Heart left ventricle (tissue), 16 donors: ENCODE data around the gene WIPF3. TPM values are rescaled to one million over a fixed set of nuclear protein-coding genes. Genes with fewer than 3 reads are reported as not detected.

Source experiments
- ATAC-seq, 4 donors: fragments of 200-7000 bp; cut with Tn5 transposase; one replicate each; pipeline ENCODE4 v1.9.1; 2020 to 2022; ENCODE audit warnings: moderate library complexity in 4 of 4, mild to moderate bottlenecking in 3 of 4, moderate number of reproducible peaks in 1 of 4
- DNase-seq, 5 donors: peaks; one replicate each; pipeline ENCODE4 v3.0.0-alpha.2; 2020
- H3K27ac ChIP-seq, 12 donors: fragments of 200-600 bp; sonication (generic) in 4 of 12; one replicate each; pipeline versions ENCODE4 v1.5.0 to v1.8.0; 2016 to 2022; ENCODE audit warnings: mild to moderate bottlenecking in 2 of 12
- H3K27me3 ChIP-seq, 9 donors: fragments of 200-600 bp; sonication (generic) in 2 of 9; one replicate each; pipeline versions ENCODE4 v1.5.1 to v1.8.0; 2016 to 2022; ENCODE audit warnings: mild to moderate bottlenecking in 3 of 9
- H3K36me3 ChIP-seq, 9 donors: fragments of 200-600 bp; sonication (generic) in 2 of 9; one replicate each; pipeline versions ENCODE4 v1.5.0 to v1.8.0; 2018 to 2022; ENCODE audit warnings: mild to moderate bottlenecking in 2 of 9
- H3K4me1 ChIP-seq, 12 donors: fragments of 200-600 bp; sonication (generic) in 4 of 12; one replicate each; pipeline versions ENCODE4 v1.5.0 to v1.8.0; 2016 to 2022; ENCODE audit warnings: mild to moderate bottlenecking in 3 of 12
- H3K4me3 ChIP-seq, 12 donors: fragments of 200-600 bp; sonication (generic) in 4 of 12; one replicate each; pipeline versions ENCODE4 v1.5.0 to v1.8.0; 2017 to 2022; ENCODE audit warnings: mild to moderate bottlenecking in 9 of 12, moderate library complexity in 4 of 12
- H3K9me3 ChIP-seq, 12 donors: fragments of 200-600 bp; sonication (generic) in 4 of 12; one replicate each; pipeline versions ENCODE4 v1.5.0 to v1.8.0; 2016 to 2022; ENCODE audit warnings: mild to moderate bottlenecking in 1 of 12
- POLR2A ChIP-seq, 2 donors: fragments of 450-650 bp; IDR thresholded peaks; one replicate each; pipeline ENCODE4 v1.6.1; 2017; ENCODE audit warnings: antibody characterized with exemption in 2 of 2, mild to moderate bottlenecking in 2 of 2, moderate library complexity in 2 of 2
- WGBS, 4 donors: extraction: QIAGEN DNeasy Blood & Tissue Kit in 2 of 4; methylation state at CpG; one replicate each; pipeline versions ENCODE4 v1.1.5 to v1.1.7; 2013 to 2018; 5-methylcytosine and 5-hydroxymethylcytosine counted together
- intact Hi-C, 10 donors: fragments of 100-400 bp; cut with DNase I; formaldehyde crosslinking; loops; one replicate each; pipeline versions ENCODE4 v1.11.1 to v1.14.2; 2022
- polyA plus RNA-seq, 2 donors: library from polyadenylated mRNA; stranded (reverse); fragments of 200-250 nt; gene quantifications; one replicate each; pipeline ENCODE4 v1.2.3, GENCODE V29; 2013
- total RNA-seq, 9 donors: library from RNA; depleted of rRNA in 2 of 9; stranded (reverse); fragments of >200 nt in 2 of 9; fragmentation: NEBNext Ultra II Directional in 3 of 9; extraction: Animal tissue kit (Norgen Biotek cat#: 25700) in 3 of 9; gene quantifications; one replicate each; pipeline versions ENCODE4 v1.1.0 to v1.2.4, GENCODE V29; 2016 to 2023
- TF ChIP-seq, protein P1 (sequence below), 12 donors: fragments of 200-600 bp; sonication (generic) in 4 of 12; IDR thresholded peaks; one replicate each; pipeline versions ENCODE4 v1.5.0 to v1.8.0; 2018 to 2022; ENCODE audit warnings: antibody characterized with exemption in 12 of 12, mild to moderate bottlenecking in 5 of 12
- donor health status: ischemic (EF 13 %, LVEDD 7.1; RV severe dilation, severe dysfunction).
- donor health status: healthy with polysubstance abuse.
- donor health status: DM: no; HTN: yes; CAD: no.
- donor health status: DM: no; HTN: no; CAD: no.
- donor health status: ischemic (EF 25% LVEDD 6.9; RV normal size, moderate dysfunction).
- donor health status: ischemic (EF 25% LVEDD 5.7; RV mildly dilated, moderate dysfunction).
- donor health status: healthy.
- donor health status: DM: yes; HTN: yes; CAD: no.
- donor health status: ischemic (EF 35%, LVEDD 5.7; RV mildly dilated, moderate dysfunction).
- donor health status: nonischemic (EF 11% LVEDD 7.7; RV severe dilation, severe dysfunction).
- donor health status: DM: yes; HTN: yes; CAD: no.
- donor health status: PGD.
- donor health status: ischemic (EF 29% LVEDD 5.4; RV normal size, mild dysfunction).
- donor health status: nonischemic (EF 23%, LVEDD 6.1; RV moderate dilation, normal function).

WIPF3 gene
- total and polyA plus RNA-seq, 11 donors, result 1.2 to 16.5 (median 6.8) TPM

DNA sequence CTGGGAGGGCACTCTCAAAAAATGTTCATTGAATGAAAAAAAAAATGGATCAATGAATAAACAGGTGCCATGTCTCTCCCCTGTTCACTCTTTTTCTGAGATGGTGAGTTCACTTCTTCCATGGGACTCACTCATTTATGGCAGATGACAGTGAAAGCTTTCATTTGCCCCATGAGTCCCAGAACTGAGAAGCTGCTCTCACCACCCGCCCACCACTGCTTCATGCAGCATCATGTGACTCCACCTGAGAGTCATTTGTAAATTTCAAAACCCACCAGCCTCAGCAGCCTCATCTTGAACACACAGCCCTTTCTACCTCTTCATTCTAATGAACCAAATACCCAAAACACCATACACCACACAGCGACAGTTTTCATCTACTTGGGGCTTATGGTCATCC is 118.4 kb downstream of the WIPF3 start:
- H3K27ac ChIP-seq, result no peak overlapping the region
- no peak for DNase-seq
- H3K9me3 ChIP-seq, result no peaks in the 10 kb centered on the region
- H3K4me3 ChIP-seq, result no peak overlapping the region
- WGBS, 4 donors, result 94 to 96% (median 95%) methylated on average over 2 of the region's 2 CpGs
- no peaks in the 10 kb centered on the region for H3K27me3 ChIP-seq
- no peak for TF ChIP-seq POLR2A (IDR thresholded peaks at IDR 0.05)
- TF ChIP-seq, protein P1, sequence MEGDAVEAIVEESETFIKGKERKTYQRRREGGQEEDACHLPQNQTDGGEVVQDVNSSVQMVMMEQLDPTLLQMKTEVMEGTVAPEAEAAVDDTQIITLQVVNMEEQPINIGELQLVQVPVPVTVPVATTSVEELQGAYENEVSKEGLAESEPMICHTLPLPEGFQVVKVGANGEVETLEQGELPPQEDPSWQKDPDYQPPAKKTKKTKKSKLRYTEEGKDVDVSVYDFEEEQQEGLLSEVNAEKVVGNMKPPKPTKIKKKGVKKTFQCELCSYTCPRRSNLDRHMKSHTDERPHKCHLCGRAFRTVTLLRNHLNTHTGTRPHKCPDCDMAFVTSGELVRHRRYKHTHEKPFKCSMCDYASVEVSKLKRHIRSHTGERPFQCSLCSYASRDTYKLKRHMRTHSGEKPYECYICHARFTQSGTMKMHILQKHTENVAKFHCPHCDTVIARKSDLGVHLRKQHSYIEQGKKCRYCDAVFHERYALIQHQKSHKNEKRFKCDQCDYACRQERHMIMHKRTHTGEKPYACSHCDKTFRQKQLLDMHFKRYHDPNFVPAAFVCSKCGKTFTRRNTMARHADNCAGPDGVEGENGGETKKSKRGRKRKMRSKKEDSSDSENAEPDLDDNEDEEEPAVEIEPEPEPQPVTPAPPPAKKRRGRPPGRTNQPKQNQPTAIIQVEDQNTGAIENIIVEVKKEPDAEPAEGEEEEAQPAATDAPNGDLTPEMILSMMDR (IDR thresholded peaks at IDR 0.05), result no peak
- intact Hi-C loops, result loop anchor here in 9 of 10 donors (5.0 to 10.0 kb wide), 6 partner anchors 52 to 287 kb away; partner anchors contain the start of gene WIPF3 (in 1 of the 9)
- H3K4me1 ChIP-seq, result peaks cover 0 to 6% (median 0%) of the 10 kb centered on the region in 12 donors
- peaks cover 0 to 53% (median 7%) of the 10 kb centered on the region in 9 donors for H3K36me3 ChIP-seq
- ATAC-seq, result no peak

DNA sequence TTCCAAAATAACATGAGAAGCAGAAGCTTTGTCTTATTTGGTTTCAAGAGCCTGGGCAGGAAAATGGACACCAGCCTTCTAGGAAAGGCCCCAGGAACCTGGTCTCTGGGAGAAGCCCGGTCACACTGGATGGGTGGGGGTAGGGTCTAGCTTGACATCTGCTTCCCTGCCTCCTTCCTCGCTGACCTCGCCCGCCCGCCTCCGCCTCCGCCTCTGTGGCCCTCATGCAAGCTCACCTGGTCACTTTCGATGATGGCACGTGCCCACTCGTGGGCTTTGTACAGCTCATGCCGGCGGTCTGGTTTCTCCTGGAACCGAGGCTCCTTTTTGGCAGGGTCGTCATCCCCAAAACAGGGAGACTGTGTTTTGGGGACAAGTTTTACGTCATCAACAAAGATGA is 119.9 kb downstream of the WIPF3 start:
- Histone ChIP-seq H3K4me1 (peaks cover 0 to 4% (median 0%) of the 10 kb centered on the region in 12 donors), H3K27me3 (no peaks in the 10 kb centered on the region), H3K9me3 (no peaks in the 10 kb centered on the region), H3K27ac (no peak overlapping the region), H3K4me3 (no peak overlapping the region), H3K36me3 (peaks cover 0 to 56% (median 3%) of the 10 kb centered on the region in 9 donors)
- 92 to 95% (median 94%) methylated on average over 15 of the region's 15 CpGs for WGBS, 4 donors
- no peak for TF ChIP-seq POLR2A (IDR thresholded peaks at IDR 0.05)
- TF ChIP-seq, protein P1 (IDR thresholded peaks at IDR 0.05), result no peak
- DNase-seq (no peak), ATAC-seq (no peak)
- intact Hi-C loops, result loop anchor here in 2 of 10 donors (10.0 kb wide), 2 partner anchors 121 to 271 kb away; partner anchors contain the start of gene WIPF3 (in 1 of the 2)

DNA sequence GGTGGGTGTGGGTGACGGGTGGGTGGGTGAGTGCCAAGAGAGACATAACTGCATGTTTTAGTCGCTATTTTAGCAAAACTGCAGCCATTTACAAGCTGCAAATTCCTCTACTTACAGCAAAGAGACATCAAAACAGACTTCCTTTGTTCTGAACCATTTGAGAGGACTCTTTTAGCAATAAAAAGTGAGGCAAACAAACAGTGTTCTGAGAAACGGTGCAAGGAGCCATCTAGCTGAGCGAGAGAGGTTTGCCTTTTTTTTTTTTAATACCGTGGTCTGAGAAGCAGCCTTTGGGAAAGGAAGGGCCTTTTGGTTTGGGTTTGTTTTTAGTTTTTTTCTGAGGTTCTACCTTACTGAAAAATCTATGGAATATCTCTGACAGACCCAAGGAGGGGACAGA is 120.4 kb downstream of the WIPF3 start:
- no peak for DNase-seq
- TF ChIP-seq, protein P1 (IDR thresholded peaks at IDR 0.05), result no peak
- TF ChIP-seq POLR2A (IDR thresholded peaks at IDR 0.05), result no peak
- 64 to 82% (median 75%) methylated on average over 5 of the region's 5 CpGs for WGBS, 4 donors
- intact Hi-C loops, result loop anchor here in 2 of 10 donors (10.0 kb wide), 2 partner anchors 122 to 272 kb away; partner anchors contain the start of gene WIPF3 (in 1 of the 2)
- no peaks in the 10 kb centered on the region for H3K27me3 ChIP-seq
- ATAC-seq, result no peak
- H3K4me3 ChIP-seq, result no peak overlapping the region
- H3K9me3 ChIP-seq, result no peaks in the 10 kb centered on the region
- H3K4me1 ChIP-seq, result no peaks in the 10 kb centered on the region
- H3K27ac ChIP-seq, result no peak overlapping the region
- peaks cover 0 to 52% (median 3%) of the 10 kb centered on the region in 9 donors for H3K36me3 ChIP-seq

DNA sequence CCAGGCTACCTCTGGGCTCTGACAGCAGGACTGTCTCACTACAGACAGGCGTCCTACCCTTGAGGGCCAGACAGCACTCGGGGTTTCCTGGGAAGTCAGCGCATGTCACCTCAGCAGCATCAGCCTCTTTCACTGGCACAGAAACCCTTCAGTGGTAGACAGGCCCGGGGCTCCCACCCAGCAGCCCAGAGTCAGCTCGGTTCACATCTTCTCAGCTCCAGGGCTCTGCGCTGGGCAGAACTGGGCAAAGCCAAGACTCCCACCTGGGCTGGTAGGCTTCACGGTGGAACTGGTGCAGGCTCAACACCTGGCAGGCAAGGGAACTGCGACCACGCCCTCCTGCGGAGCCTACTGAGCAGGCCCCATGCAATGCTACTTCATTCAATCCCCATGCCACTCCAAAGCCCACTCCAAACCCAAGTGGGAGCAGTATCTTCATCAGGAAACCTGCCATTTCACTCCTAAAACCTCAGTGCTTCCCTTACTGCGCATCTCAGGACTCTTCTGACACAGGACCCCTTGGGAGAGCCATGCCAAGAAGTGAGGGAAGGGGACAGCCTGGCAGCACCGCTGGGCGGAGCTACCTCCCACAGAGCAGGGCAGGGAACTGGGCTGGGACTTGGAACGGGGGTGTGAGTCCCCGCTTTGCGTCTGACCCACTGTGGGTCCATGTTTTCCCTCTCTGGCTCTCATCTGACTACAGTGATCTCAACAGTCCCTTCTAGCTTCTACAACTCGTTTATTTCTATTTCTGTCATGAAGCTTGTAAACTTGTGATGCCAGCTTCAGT is 122.9 kb downstream of the WIPF3 start:
- H3K36me3 ChIP-seq, result peaks cover 0 to 41% (median 0%) of the 10 kb centered on the region in 9 donors
- H3K4me1 ChIP-seq, result no peaks in the 10 kb centered on the region
- no peak for DNase-seq
- no peaks in the 10 kb centered on the region for H3K9me3 ChIP-seq
- no peak for TF ChIP-seq POLR2A (IDR thresholded peaks at IDR 0.05)
- TF ChIP-seq, protein P1 (IDR thresholded peaks at IDR 0.05), result no peak
- H3K27me3 ChIP-seq, result no peaks in the 10 kb centered on the region
- no peak overlapping the region for H3K27ac ChIP-seq
- WGBS, 4 donors, result 83 to 89% (median 87%) methylated on average over 17 of the region's 17 CpGs
- intact Hi-C loops, result loop anchor here in 2 of 10 donors (10.0 kb wide), 2 partner anchors 124 to 274 kb away; partner anchors contain the start of gene WIPF3 (in 1 of the 2)
- ATAC-seq, result peak in 1 of 4 donors; percentile 20
- H3K4me3 ChIP-seq, result no peak overlapping the region
